K562 (cell line): ENCODE results near the gene PSMD2. TPM values are rescaled to one million over a fixed set of nuclear protein-coding genes. Genes with fewer than 3 reads are reported as not detected.

Experiments
- CBX2 ChIP-seq: fragments of 200-600 bp; sonication (generic); IDR thresholded peaks from one replicate; pipeline ENCODE4 v1.6.1; 2012; ENCODE audit warnings: mild to moderate bottlenecking, low read length, inconsistent platforms; ENCODE audit not compliant: insufficient read depth, poor library complexity, severe bottlenecking
- CLOCK ChIP-seq: fragments of 250-450 bp; sonication (Bioruptor Pico); IDR thresholded peaks from 2 replicates; pipeline ENCODE4 v1.4.0; 2020; ENCODE audit warnings: mild to moderate bottlenecking, moderate library complexity, borderline replicate concordance
- CTCF ChIP-seq, 3 experiments: IDR thresholded peaks in 2 of 3; conservative IDR thresholded peaks in 1 of 3; 2 replicates each; pipeline ENCODE4 v1.5.1; 2011 to 2012; ENCODE audit warnings: low read length in 3 of 3, mild to moderate bottlenecking in 3 of 3, control low read depth in 2 of 3, improper control_type of control experiment in 1 of 3, inconsistent platforms in 1 of 3, low read depth in 1 of 3, mixed read lengths in 1 of 3, moderate library complexity in 1 of 3; ENCODE audit not compliant: insufficient read depth in 2 of 3
- KLF13 ChIP-seq: fragments of 450-650 bp; IDR thresholded peaks from 2 replicates; pipeline ENCODE4 v1.6.1; 2016; ENCODE audit warnings: missing genetic modification characterization, low read depth, mild to moderate bottlenecking, missing compliant biosample characterization, moderate library complexity, borderline replicate concordance
- KLF6 ChIP-seq: fragments of 250-450 bp; sonication (Bioruptor Pico); IDR thresholded peaks from 2 replicates; pipeline ENCODE4 v1.4.0; 2020; ENCODE audit warnings: mild to moderate bottlenecking, moderate library complexity, borderline replicate concordance
- MEIS2 ChIP-seq: fragments of 450-650 bp; IDR thresholded peaks from 2 replicates; pipeline ENCODE4 v1.6.1; 2014; ENCODE audit warnings: mild to moderate bottlenecking; ENCODE audit not compliant: partially characterized antibody
- MIER1 ChIP-seq: fragments of 450-650 bp; IDR thresholded peaks from 2 replicates; pipeline ENCODE4 v1.6.1; 2016; ENCODE audit warnings: antibody characterized with exemption, mild to moderate bottlenecking, low read depth
- NCOR1 ChIP-seq: fragments of 450-650 bp; IDR thresholded peaks from 2 replicates; pipeline ENCODE4 v1.6.1; 2016; ENCODE audit warnings: mild to moderate bottlenecking, moderate library complexity
- NEUROD1 ChIP-seq: fragments of 150-350 bp; IDR thresholded peaks from 2 replicates; pipeline ENCODE4 v1.6.1; 2014; ENCODE audit warnings: borderline replicate concordance, low read length, low read depth; ENCODE audit not compliant: partially characterized antibody
- TARDBP ChIP-seq: fragments of 450-650 bp; IDR thresholded peaks from 2 replicates; pipeline ENCODE4 v1.6.1; 2016
- TFE3 ChIP-seq: fragments of 450-650 bp; formaldehyde crosslinking; IDR thresholded peaks from 2 replicates; pipeline ENCODE4 v1.4.0; 2020; ENCODE audit warnings: mild to moderate bottlenecking, mixed read lengths
- YY1 ChIP-seq, 3 experiments: IDR thresholded peaks; 2 replicates each; pipeline ENCODE4 v1.6.1; 2011; ENCODE audit warnings: low read length in 2 of 3, mild to moderate bottlenecking in 2 of 3, moderate library complexity in 2 of 3, borderline replicate concordance in 1 of 3, control low read depth in 1 of 3, low read depth in 1 of 3; ENCODE audit not compliant: insufficient read depth in 3 of 3, insufficient replicate concordance in 2 of 3, control insufficient read depth in 1 of 3, insufficient read length in 1 of 3; ENCODE audit errors: extremely low read depth in 1 of 3
- ZBTB11 ChIP-seq, 3 experiments: fragments of 200-800 bp in 1 of 3; fragments of 250-450 bp in 1 of 3; fragments of 450-650 bp in 1 of 3; sonication (Bioruptor Pico) in 1 of 3; sonication (Bioruptor generic) in 1 of 3; formaldehyde crosslinking in 1 of 3; IDR thresholded peaks; 2 replicates each; pipeline versions ENCODE4 v1.6.1 to v1.8.0; 2016 to 2022; ENCODE audit warnings: mild to moderate bottlenecking in 2 of 3, missing genetic modification characterization in 2 of 3, missing compliant biosample characterization in 1 of 3, moderate library complexity in 1 of 3
- ZNF212 ChIP-seq: fragments of 450-650 bp; formaldehyde crosslinking; IDR thresholded peaks from 2 replicates; pipeline ENCODE4 v1.4.0; 2020; ENCODE audit warnings: mild to moderate bottlenecking
- polyA plus RNA-seq, 8 experiments: library from polyadenylated mRNA; depleted of rRNA in 4 of 8; stranded (reverse) in 5 of 8; unstranded in 3 of 8; fragments of >200 nt; fragmentation: Nextera tagmentation in 2 of 8; fragmentation: Illumina TruSeq in 1 of 8; extraction: Ambion mirVana in 2 of 8; extraction: Trizol in 1 of 8; gene quantifications; 2 replicates each; pipeline versions ENCODE4 v1.2.1 to v1.2.3, GENCODE V29; 2011 to 2014; ENCODE audit warnings: inconsistent platforms in 1 of 8, missing spikeins in 1 of 8
- total RNA-seq, 7 experiments: library from RNA; depleted of rRNA in 6 of 7; stranded (reverse); fragments of >200 nt in 6 of 7; fragmentation: Illumina TruSeq in 2 of 7; extraction: Trizol in 2 of 7; gene quantifications; 2 replicates each; pipeline versions ENCODE4 v1.2.1 to v1.2.3, GENCODE V29; 2011 to 2021; ENCODE audit warnings: low replicate concordance in 1 of 7

PSMD2 gene
- total and polyA plus RNA-seq, 9 of the 15 experiments (the other 6 are each of a cell fraction or from before 2014, with no cell fraction given), result 152 to 484 (median 295) TPM

GRCh38 chr3:184335661-184336546 is 36.9 kb downstream of the PSMD2 start (continued):
- TF ChIP-seq CLOCK (no peak), MEIS2 (no peak), KLF6 (CRISPR knock-in tag) (no peak), CTCF (IDR thresholded peaks at IDR 0.05 in 2 of 3, conservative IDR thresholded peaks at IDR 0.05 in 1 of 3; ENCODE audit: insufficient read depth in 2 of 3, low read depth in 1 of 3, low read length in 3 of 3) (no peak), KLF13 (tag) (peak; percentile 90), ZBTB11 (CRISPR knock-in tag; IDR thresholded peaks at IDR 0.05) (no peak), ZNF212 (no peak), CBX2 (no peak), NEUROD1 (no peak), YY1 (IDR thresholded peaks at IDR 0.05; ENCODE audit: borderline replicate concordance in 1 of 3, control insufficient read depth in 1 of 3, extremely low read depth in 1 of 3, insufficient read depth in 3 of 3, insufficient read length in 1 of 3, insufficient replicate concordance in 2 of 3, low read depth in 1 of 3, low read length in 2 of 3) (peak in 1 of 3 experiments; percentile 47), MIER1 (no peak), TFE3 (CRISPR knock-in tag) (no peak), NCOR1 (0 out of 2 replicates have a peak, but pooled peaks have one; percentile 26), TARDBP (0 out of 2 replicates have a peak, but pooled peaks have one; percentile 49)
